Activated CD8-positive, alpha-beta T cell treated with anti-CD3 and anti-CD28 coated beads for 36 hours (primary cell): ENCODE measurements around the gene LIPH. TPM values are rescaled to one million over a fixed set of nuclear protein-coding genes. Genes with fewer than 3 reads are reported as not detected.

ENCODE experiments used
- ATAC-seq: fragments of 200-7000 bp; cut with Tn5 transposase; one replicate; pipeline ENCODE4 v1.10.0; 2021; ENCODE audit warnings: mild to moderate bottlenecking, moderate library complexity
- CTCF ChIA-PET: fragments of 350-600 bp; sonication (Branson Sonifier 250); formaldehyde crosslinking; loops from one replicate; lab custom pipeline; 2021; ENCODE audit warnings: antibody characterized with exemption; lab: Charles Lee
- POLR2A ChIA-PET: fragments of 350-600 bp; sonication (Branson Sonifier 250); formaldehyde crosslinking; loops from one replicate; lab custom pipeline; 2021; ENCODE audit warnings: antibody characterized with exemption; lab: Charles Lee
- DNase-seq: peaks from one replicate; pipeline ENCODE4 v3.0.0-alpha.2; 2020
- H3K27ac Mint-ChIP-seq: one replicate; pipeline ENCODE4 v1.8.0; 2021; ENCODE audit warnings: mild to moderate bottlenecking, mixed read lengths
- H3K27me3 Mint-ChIP-seq: one replicate; pipeline ENCODE4 v1.8.0; 2021; ENCODE audit warnings: mixed read lengths
- H3K36me3 Mint-ChIP-seq: one replicate; pipeline ENCODE4 v1.8.0; 2021; ENCODE audit warnings: low read depth, mixed read lengths
- H3K4me1 Mint-ChIP-seq: one replicate; pipeline ENCODE4 v1.8.0; 2021; ENCODE audit warnings: low read depth, mixed read lengths
- H3K4me3 Mint-ChIP-seq: one replicate; pipeline ENCODE4 v1.8.0; 2021; ENCODE audit warnings: mild to moderate bottlenecking, moderate library complexity, mixed read lengths
- H3K9me3 Mint-ChIP-seq: one replicate; pipeline ENCODE4 v1.8.0; 2021; ENCODE audit warnings: mixed read lengths
- intact Hi-C: fragments of 100-400 bp; cut with micrococcal nuclease; formaldehyde crosslinking; loops from one replicate; pipeline ENCODE4 v1.10.0; 2022
- total RNA-seq, 2 experiments: library from RNA; stranded (reverse); gene quantifications; one replicate each; pipeline ENCODE4 v1.2.3, GENCODE V29; 2021
- TF ChIP-seq, protein P1 (sequence below): fragments of 200-600 bp; IDR thresholded peaks from one replicate; pipeline ENCODE4 v1.8.0; 2022; ENCODE audit warnings: antibody characterized with exemption, mild to moderate bottlenecking

The LIPH gene
- total RNA-seq, 2 experiments from 2014 or later = not detected

DNA sequence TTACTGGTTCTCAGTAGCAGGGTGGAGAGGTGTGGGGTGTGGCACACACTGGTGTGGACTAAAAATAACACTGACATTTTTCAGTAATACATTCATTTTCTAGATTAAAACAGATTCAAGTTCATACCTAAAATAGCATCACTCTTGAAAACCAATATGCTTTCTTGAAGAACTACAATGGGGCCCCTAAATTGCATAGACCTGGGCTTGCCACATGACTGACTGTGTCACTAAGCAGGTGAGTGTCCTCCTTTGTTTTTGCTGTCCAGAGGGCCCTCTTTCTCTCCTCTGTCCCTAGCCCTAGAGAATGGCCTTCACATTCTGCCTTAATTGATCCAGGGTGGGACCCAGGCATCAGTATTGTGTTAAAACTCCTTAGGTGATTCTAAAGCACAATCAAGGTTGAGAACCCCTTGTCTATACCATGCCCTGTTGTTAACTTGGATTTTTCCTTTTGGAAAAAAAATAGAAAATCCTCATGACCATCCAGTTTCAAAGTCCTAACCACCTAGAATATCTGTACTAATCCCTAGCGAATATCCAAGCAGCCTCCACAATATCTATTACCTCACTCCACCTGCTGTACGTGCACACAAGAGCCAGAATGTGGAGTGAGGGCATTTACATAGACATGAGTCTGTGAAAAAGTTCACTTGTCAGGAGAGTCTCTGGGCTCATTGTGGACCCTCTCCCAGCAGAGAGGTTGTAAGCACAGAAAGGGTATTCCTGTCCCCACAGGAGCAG is 34.8 kb downstream of the LIPH start:
- TF ChIP-seq, protein P1, sequence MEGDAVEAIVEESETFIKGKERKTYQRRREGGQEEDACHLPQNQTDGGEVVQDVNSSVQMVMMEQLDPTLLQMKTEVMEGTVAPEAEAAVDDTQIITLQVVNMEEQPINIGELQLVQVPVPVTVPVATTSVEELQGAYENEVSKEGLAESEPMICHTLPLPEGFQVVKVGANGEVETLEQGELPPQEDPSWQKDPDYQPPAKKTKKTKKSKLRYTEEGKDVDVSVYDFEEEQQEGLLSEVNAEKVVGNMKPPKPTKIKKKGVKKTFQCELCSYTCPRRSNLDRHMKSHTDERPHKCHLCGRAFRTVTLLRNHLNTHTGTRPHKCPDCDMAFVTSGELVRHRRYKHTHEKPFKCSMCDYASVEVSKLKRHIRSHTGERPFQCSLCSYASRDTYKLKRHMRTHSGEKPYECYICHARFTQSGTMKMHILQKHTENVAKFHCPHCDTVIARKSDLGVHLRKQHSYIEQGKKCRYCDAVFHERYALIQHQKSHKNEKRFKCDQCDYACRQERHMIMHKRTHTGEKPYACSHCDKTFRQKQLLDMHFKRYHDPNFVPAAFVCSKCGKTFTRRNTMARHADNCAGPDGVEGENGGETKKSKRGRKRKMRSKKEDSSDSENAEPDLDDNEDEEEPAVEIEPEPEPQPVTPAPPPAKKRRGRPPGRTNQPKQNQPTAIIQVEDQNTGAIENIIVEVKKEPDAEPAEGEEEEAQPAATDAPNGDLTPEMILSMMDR = no peak
- Mint-ChIP-seq H3K36me3 (no peaks in the 10 kb centered on the region), H3K4me1 (no peaks in the 10 kb centered on the region), H3K27me3 (peaks cover 12% of the 10 kb centered on the region), H3K9me3 (no peaks in the 10 kb centered on the region), H3K27ac (no peak overlapping the region), H3K4me3 (no peak overlapping the region)
- intact Hi-C loops = no loop called here
- ChIA-PET POLR2A (no interaction called here), CTCF (no interaction called here)
- DNase-seq = no peak
- no peak for ATAC-seq

GRCh38 chr3:185511711-185512110 is 40.7 kb downstream of the LIPH start:
- no peaks in the 10 kb centered on the region for H3K4me1 Mint-ChIP-seq

DNA sequence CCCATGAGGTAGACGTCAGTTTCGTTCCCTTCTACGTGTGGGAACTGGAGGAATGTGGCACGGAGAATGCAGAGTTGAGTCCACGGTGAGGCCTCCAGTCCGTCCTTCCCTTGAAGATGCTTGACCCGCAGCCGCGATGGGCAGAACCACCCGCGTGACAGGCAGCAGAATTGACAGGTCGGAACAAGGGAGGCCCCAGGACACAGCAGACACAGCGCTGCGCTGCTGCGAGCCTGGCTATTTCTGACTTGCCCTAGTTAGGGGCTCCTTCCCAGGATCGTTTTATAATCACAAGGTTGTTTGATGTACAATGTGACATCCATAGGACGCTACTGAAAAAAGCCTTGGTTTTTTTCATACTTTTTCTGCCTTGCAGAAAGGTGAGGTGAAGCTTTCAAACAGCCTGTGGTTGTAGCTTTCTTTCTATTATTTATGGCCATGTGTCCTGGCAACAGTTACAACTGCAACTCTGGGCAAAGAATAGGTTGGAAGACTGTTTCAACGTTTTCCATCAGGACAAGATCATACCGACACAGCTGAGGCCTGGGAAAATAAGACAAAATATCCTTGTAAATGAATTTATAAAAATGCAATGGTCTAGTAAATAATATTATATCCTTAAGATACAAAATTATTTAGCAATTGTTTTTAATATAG is 43.9 kb downstream of the LIPH start:
- Mint-ChIP-seq H3K4me1 (no peaks in the 10 kb centered on the region), H3K27me3 (peaks cover 1% of the 10 kb centered on the region), H3K4me3 (no peak overlapping the region), H3K36me3 (no peaks in the 10 kb centered on the region), H3K9me3 (no peaks in the 10 kb centered on the region), H3K27ac (no peak overlapping the region)
- POLR2A ChIA-PET = interaction anchor here (1.4 kb wide), 1 partner anchor 9 kb away, joined by 3 read pairs; the partner anchor contains the start of gene TMEM41A
- DNase-seq = no peak
- intact Hi-C loops = no loop called here
- no peak for ATAC-seq
- TF ChIP-seq, protein P1 = no peak
- CTCF ChIA-PET = interaction anchor here (2.4 kb wide), 1 partner anchor 67 kb away, joined by 6 read pairs; no protein-coding TSS in a partner anchor

More at GRCh38 chr3:185511711-185512110, 40.7 kb downstream of the LIPH start:
- Mint-ChIP-seq H3K9me3 (no peaks in the 10 kb centered on the region), H3K4me3 (no peak overlapping the region), H3K27me3 (peaks cover 6% of the 10 kb centered on the region), H3K36me3 (no peaks in the 10 kb centered on the region), H3K27ac (no peak overlapping the region)
- CTCF ChIA-PET = interaction anchor here (1.7 kb wide), 1 partner anchor 48 kb away, joined by 4 read pairs; no protein-coding TSS in a partner anchor
- POLR2A ChIA-PET = no interaction called here
- TF ChIP-seq, protein P1 = no peak
- intact Hi-C loops = no loop called here
- DNase-seq (no peak), ATAC-seq (no peak)

GRCh38 chr3:185507883-185508282 is 44.5 kb downstream of the LIPH start:
- TF ChIP-seq, protein P1 = no peak
- Mint-ChIP-seq H3K4me1 (no peaks in the 10 kb centered on the region), H3K4me3 (no peak overlapping the region), H3K36me3 (no peaks in the 10 kb centered on the region), H3K27ac (no peak overlapping the region), H3K27me3 (peaks cover 1% of the 10 kb centered on the region), H3K9me3 (no peaks in the 10 kb centered on the region)
- DNase-seq = no peak
- no peak for ATAC-seq
- POLR2A ChIA-PET = interaction anchor here (1.4 kb wide), 1 partner anchor 9 kb away, joined by 3 read pairs; the partner anchor contains the start of gene TMEM41A
- CTCF ChIA-PET = no interaction called here
- intact Hi-C loops = no loop called here

- intact Hi-C loops = no loop called here
- TF ChIP-seq, protein P1 = no peak
- ChIA-PET CTCF (interaction anchor here (0.7 kb wide), 1 partner anchor 44 kb away, joined by 3 read pairs; no protein-coding TSS in a partner anchor), POLR2A (no interaction called here)
- Mint-ChIP-seq H3K4me3 (no peak overlapping the region), H3K36me3 (no peaks in the 10 kb centered on the region), H3K4me1 (no peaks in the 10 kb centered on the region), H3K9me3 (no peaks in the 10 kb centered on the region), H3K27ac (no peak overlapping the region), H3K27me3 (peaks cover 1% of the 10 kb centered on the region)
- no peak for DNase-seq
- no peak for ATAC-seq
These were observed 47.8 kb downstream of the LIPH start for GRCh38 chr3:185504636-185505035.
